Activated naive CD8-positive, alpha-beta T cell treated with anti-CD3 and anti-CD28 coated beads, Interleukin-2, amount 50 U/mL, for 16 hours (primary cell): Measurements from ENCODE around the gene KLF14.
"Not testable (repeated sequence)": the region's sequence is repeated elsewhere in the genome, so short reads cannot be mapped to it uniquely, and the experiment has no call there.

Source experiments
- DNase-seq: peaks from one replicate; pipeline ENCODE4 v3.0.0-alpha.2; 2020; ENCODE audit warnings: low read depth, low spot score

KLF14 gene

GRCh38 chr7:130733931-130734814, at the start of gene KLF14:
TSS of gene KLF14 (minus strand) at chr7:130734207. CDS start at chr7:130734033, 174 bp downstream.
- no peak for DNase-seq

GRCh38 chr7:130781346-130781745, 47.3 kb upstream of the KLF14 start:
- no peak for DNase-seq

- DNase-seq: no peak
Measured at GRCh38 chr7:130777426-130777825, 43.4 kb upstream of the KLF14 start.

- not testable (repeated sequence) for DNase-seq
Measured at GRCh38 chr7:130772456-130772855, 38.4 kb upstream of the KLF14 start.

- no peak for DNase-seq
Measured at GRCh38 chr7:130768854-130769253, 34.8 kb upstream of the KLF14 start.

GRCh38 chr7:130764569-130764968, 30.6 kb upstream of the KLF14 start:
- DNase-seq: not testable (repeated sequence)

- DNase-seq: no peak
Measured at GRCh38 chr7:130758429-130759056, 24.5 kb upstream of the KLF14 start.

- DNase-seq: no peak
Measured at GRCh38 chr7:130756316-130756715, 22.3 kb upstream of the KLF14 start.

GRCh38 chr7:130752424-130752823, 18.4 kb upstream of the KLF14 start:
- no peak for DNase-seq

GRCh38 chr7:130750755-130751154, 16.7 kb upstream of the KLF14 start:
- no peak for DNase-seq

- no peak for DNase-seq
Measured at GRCh38 chr7:130748531-130749389, 14.8 kb upstream of the KLF14 start.

GRCh38 chr7:130741331-130741995, 7.5 kb upstream of the KLF14 start:
- DNase-seq: no peak

- DNase-seq: no peak
Measured at GRCh38 chr7:130740606-130741005, 6.6 kb upstream of the KLF14 start.

- no peak for DNase-seq
Measured at GRCh38 chr7:130736298-130736900, 2.4 kb upstream of the KLF14 start.

- no peak for DNase-seq
Measured at GRCh38 chr7:130734815-130735716, 1.1 kb upstream of the KLF14 start.

GRCh38 chr7:130732980-130733930, 752 bp downstream of the KLF14 start:
- no peak for DNase-seq

- no peak for DNase-seq
Measured at GRCh38 chr7:130723784-130724183, 10.2 kb downstream of the KLF14 start.

GRCh38 chr7:130721486-130722277, 12.3 kb downstream of the KLF14 start:
- no peak for DNase-seq
